PFSK-1 (cell line): ENCODE results near the gene PARM1.

Experiments used
- REST ChIP-seq, 2 experiments: IDR thresholded peaks; 2 replicates each; pipeline versions ENCODE4 v1.6.1 to v1.8.0; 2011 to 2012; ENCODE audit warnings: low read depth in 2 of 2, low read length in 2 of 2, control low read depth in 1 of 2, inconsistent platforms in 1 of 2, mild to moderate bottlenecking in 1 of 2, moderate library complexity in 1 of 2; ENCODE audit not compliant: insufficient read depth in 1 of 2
- SIN3A ChIP-seq: IDR thresholded peaks from 2 replicates; pipeline ENCODE4 v1.6.1; 2012; ENCODE audit warnings: mild to moderate bottlenecking, low read length, moderate library complexity, borderline replicate concordance; ENCODE audit not compliant: insufficient read depth

- TF ChIP-seq REST (IDR thresholded peaks at IDR 0.05; ENCODE audit: insufficient read depth in 1 of 2, low read depth in 2 of 2, low read length in 2 of 2) (no peak), SIN3A (no peak)
Measured at GRCh38 chr4:75035321-75035720, 102.4 kb downstream of the PARM1 start.
